Trophoblast cell (in vitro differentiated cells and primary cell): ENCODE measurements around the gene NFIC.
"Not testable (repeated sequence)": the region's sequence is repeated elsewhere in the genome, so short reads cannot be mapped to it uniquely, and the experiment has no call there.

ENCODE experiments used
- DNase-seq, 2 donors: peaks; one replicate each; pipeline ENCODE4 v3.0.0-alpha.2; 2016
- H2AFZ ChIP-seq: 2 replicates; pipeline ENCODE4 v1.6.1; 2013; ENCODE audit warnings: low read length, moderate library complexity, mild to moderate bottlenecking; ENCODE audit not compliant: insufficient read depth, poor library complexity
- H2AK5ac ChIP-seq: 2 replicates; pipeline ENCODE4 v1.6.1; 2013; ENCODE audit warnings: mild to moderate bottlenecking, low read length
- H2BK120ac ChIP-seq: 2 replicates; pipeline ENCODE4 v1.6.1; 2013; ENCODE audit warnings: low read length, mild to moderate bottlenecking, moderate library complexity; ENCODE audit not compliant: insufficient read depth, poor library complexity
- H2BK12ac ChIP-seq: 2 replicates; pipeline ENCODE4 v1.6.1; 2013; ENCODE audit warnings: mild to moderate bottlenecking, low read length, moderate library complexity
- H2BK5ac ChIP-seq: 2 replicates; pipeline ENCODE4 v1.6.1; 2013; ENCODE audit warnings: low read length, low read depth, moderate library complexity, mild to moderate bottlenecking; ENCODE audit not compliant: poor library complexity
- H3K14ac ChIP-seq: 2 replicates; pipeline ENCODE4 v1.6.1; 2013; ENCODE audit warnings: mild to moderate bottlenecking, low read length
- H3K18ac ChIP-seq: 2 replicates; pipeline ENCODE4 v1.6.1; 2013; ENCODE audit warnings: mild to moderate bottlenecking, low read length
- H3K23ac ChIP-seq: 2 replicates; pipeline ENCODE4 v1.6.1; 2013; ENCODE audit warnings: low read length
- H3K27ac ChIP-seq: 2 replicates; pipeline ENCODE4 v1.5.1; 2013; ENCODE audit warnings: low read depth, mild to moderate bottlenecking, inconsistent platforms, low read length, moderate library complexity
- H3K27me3 ChIP-seq: 2 replicates; pipeline ENCODE4 v1.6.1; 2013; ENCODE audit warnings: inconsistent platforms, mild to moderate bottlenecking, low read length, moderate library complexity; ENCODE audit not compliant: insufficient read depth
- H3K36me3 ChIP-seq, 2 experiments: 1 replicate in 1 of 2; 2 replicates in 1 of 2; pipeline ENCODE4 v1.6.1; 2013; ENCODE audit warnings: low read length in 2 of 2, mild to moderate bottlenecking in 2 of 2, moderate library complexity in 1 of 2; ENCODE audit not compliant: insufficient read depth in 2 of 2, control insufficient read depth in 1 of 2
- H3K4ac ChIP-seq: 2 replicates; pipeline ENCODE4 v1.6.1; 2013; ENCODE audit warnings: low read depth, mild to moderate bottlenecking, low read length, moderate library complexity
- H3K4me1 ChIP-seq, 2 experiments: 1 replicate in 1 of 2; 2 replicates in 1 of 2; pipeline ENCODE4 v1.6.1; 2013; ENCODE audit warnings: low read length in 2 of 2, mild to moderate bottlenecking in 2 of 2, moderate library complexity in 1 of 2; ENCODE audit not compliant: insufficient read depth in 2 of 2, control insufficient read depth in 1 of 2
- H3K4me2 ChIP-seq: 2 replicates; pipeline ENCODE4 v1.6.1; 2013; ENCODE audit warnings: inconsistent platforms, mild to moderate bottlenecking, low read length, moderate library complexity
- H3K4me3 ChIP-seq: 2 replicates; pipeline ENCODE4 v1.5.1; 2013; ENCODE audit warnings: mild to moderate bottlenecking, low read depth, low read length, inconsistent platforms
- H3K79me1 ChIP-seq: one replicate; pipeline ENCODE4 v1.6.1; 2013; ENCODE audit warnings: low read length
- H3K79me2 ChIP-seq: 2 replicates; pipeline ENCODE4 v1.6.1; 2013; ENCODE audit warnings: low read length, mild to moderate bottlenecking; ENCODE audit not compliant: control insufficient read depth, insufficient read depth, poor library complexity
- H3K9ac ChIP-seq: 2 replicates; pipeline ENCODE4 v1.6.1; 2013; ENCODE audit warnings: mild to moderate bottlenecking, low read length
- H3K9me3 ChIP-seq: 2 replicates; pipeline ENCODE4 v1.6.1; 2013; ENCODE audit warnings: low read depth, mild to moderate bottlenecking, control low read depth, inconsistent platforms, low read length; ENCODE audit not compliant: insufficient read depth
- H4K12ac ChIP-seq: 2 replicates; pipeline ENCODE4 v1.6.1; 2013; ENCODE audit warnings: low read depth, mild to moderate bottlenecking, low read length, moderate library complexity
- H4K8ac ChIP-seq: 2 replicates; pipeline ENCODE4 v1.6.1; 2013; ENCODE audit warnings: low read depth, mild to moderate bottlenecking, low read length, moderate library complexity
- H4K91ac ChIP-seq: one replicate; pipeline ENCODE4 v1.6.1; 2013; ENCODE audit warnings: low read depth, mild to moderate bottlenecking, low read length, moderate library complexity
- WGBS: extraction: QIAGEN DNeasy Blood & Tissue Kit; methylation state at CpG from one replicate; pipeline ENCODE4 v1.1.7; 2013; ENCODE audit warnings: missing lambda C conversion rate; ENCODE audit not compliant: insufficient read length, insufficient coverage; ENCODE audit errors: extremely low coverage; 5-methylcytosine and 5-hydroxymethylcytosine counted together

The NFIC gene

DNA sequence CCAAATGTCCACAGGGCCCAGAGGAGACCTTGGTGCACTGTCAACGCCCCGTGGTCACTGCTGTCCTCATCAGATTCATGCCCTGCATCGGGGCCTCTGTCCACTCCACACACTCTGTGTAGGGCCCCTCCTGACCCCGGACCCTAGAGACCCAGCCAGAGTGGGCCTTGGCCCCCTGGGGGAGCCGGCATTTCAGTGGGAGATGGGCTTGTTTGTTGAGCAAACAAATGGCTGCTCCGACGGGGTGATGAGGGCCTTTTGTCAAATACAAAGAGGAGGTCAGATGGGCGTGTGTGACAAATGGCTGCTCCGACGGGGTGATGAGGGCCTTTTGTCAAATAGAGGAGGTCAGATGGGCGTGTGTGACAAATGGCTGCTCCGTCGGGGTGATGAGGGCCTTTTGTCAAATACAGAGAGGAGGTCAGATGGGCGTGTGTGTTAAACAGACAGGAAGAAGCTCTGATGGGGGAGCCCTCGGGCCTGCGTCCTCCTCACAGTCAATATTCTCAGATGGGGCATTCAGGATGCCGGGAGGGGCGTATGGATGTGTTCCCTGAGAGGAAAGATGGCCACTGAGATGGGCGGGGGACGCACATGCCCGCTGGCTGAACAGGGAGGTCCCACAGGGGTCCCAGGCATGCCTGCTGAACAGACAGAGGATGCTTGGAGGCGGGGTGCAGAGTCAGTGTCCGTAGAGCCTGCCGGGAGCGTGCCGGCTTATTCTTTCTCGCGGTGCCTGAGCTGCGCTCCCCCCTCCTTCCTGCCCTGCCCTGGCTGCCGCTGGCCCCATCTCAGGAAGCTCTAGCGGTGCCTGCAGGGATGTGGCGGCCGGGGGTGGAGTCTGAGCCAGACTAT lies 77.7 kb downstream of the NFIC start:
- Histone ChIP-seq H3K9me3 (peaks cover 5% of the 10 kb centered on the region), H2AFZ (no peak overlapping the region), H3K79me1 (no peaks in the 10 kb centered on the region), H3K18ac (no peak overlapping the region), H2AK5ac (no peak overlapping the region), H3K27ac (no peak overlapping the region), H2BK120ac (no peak overlapping the region), H3K79me2 (no peaks in the 10 kb centered on the region), H3K36me3 (no peaks in the 10 kb centered on the region), H3K4me3 (no peak overlapping the region), H3K9ac (no peak overlapping the region), H4K12ac (no peak overlapping the region), H3K4ac (no peak overlapping the region), H2BK12ac (no peak overlapping the region), H4K8ac (no peak overlapping the region), H3K14ac (no peak overlapping the region), H2BK5ac (no peak overlapping the region), H4K91ac (no peak overlapping the region), H3K4me1 (no peaks in the 10 kb centered on the region), H3K23ac (no peak overlapping the region), H3K4me2 (no peak overlapping the region), H3K27me3 (no peaks in the 10 kb centered on the region)
- DNase-seq, result no peak
- no CpG with 5 or more reads among the region's 33 CpGs for WGBS

DNA sequence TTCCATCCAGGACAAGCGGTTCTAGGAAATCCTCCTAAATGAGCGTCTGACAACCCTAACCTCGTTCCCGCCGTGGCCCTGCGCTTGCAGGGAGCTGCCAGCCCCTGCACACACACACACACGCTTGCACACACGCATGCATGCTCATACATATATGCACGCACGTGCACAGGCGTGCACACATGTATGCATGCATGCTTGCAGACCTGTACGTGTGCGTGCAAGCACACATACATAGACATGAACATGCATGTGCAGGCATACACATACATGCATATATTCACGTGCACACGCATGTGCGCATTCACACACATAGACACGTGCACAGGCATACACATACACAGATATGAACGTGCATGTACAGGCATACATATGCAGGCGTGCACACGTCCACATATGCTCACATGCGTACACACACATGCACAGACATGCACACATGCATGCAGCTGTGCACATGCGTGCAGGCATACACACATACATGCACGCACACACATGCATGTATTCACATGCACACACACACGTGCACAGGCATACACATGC lies 78.4 kb downstream of the NFIC start:
- Histone ChIP-seq H3K4me2 (no peak overlapping the region), H3K4me1 (no peaks in the 10 kb centered on the region), H3K23ac (peak overlapping the region; percentile 4), H3K14ac (no peak overlapping the region), H3K36me3 (no peaks in the 10 kb centered on the region), H4K91ac (no peak overlapping the region), H2BK120ac (no peak overlapping the region), H3K9ac (peak overlapping the region; percentile 46), H3K9me3 (peaks cover 5% of the 10 kb centered on the region), H2AFZ (no peak overlapping the region), H2BK5ac (no peak overlapping the region), H3K4me3 (peak overlapping the region; percentile 16), H2BK12ac (no peak overlapping the region), H3K18ac (no peak overlapping the region), H3K79me2 (no peaks in the 10 kb centered on the region), H3K4ac (no peak overlapping the region), H2AK5ac (no peak overlapping the region), H4K12ac (no peak overlapping the region), H3K27me3 (no peaks in the 10 kb centered on the region), H4K8ac (no peak overlapping the region), H3K27ac (no peak overlapping the region), H3K79me1 (no peaks in the 10 kb centered on the region)
- no CpG with 5 or more reads among the region's 24 CpGs for WGBS
- no peak for DNase-seq

DNA sequence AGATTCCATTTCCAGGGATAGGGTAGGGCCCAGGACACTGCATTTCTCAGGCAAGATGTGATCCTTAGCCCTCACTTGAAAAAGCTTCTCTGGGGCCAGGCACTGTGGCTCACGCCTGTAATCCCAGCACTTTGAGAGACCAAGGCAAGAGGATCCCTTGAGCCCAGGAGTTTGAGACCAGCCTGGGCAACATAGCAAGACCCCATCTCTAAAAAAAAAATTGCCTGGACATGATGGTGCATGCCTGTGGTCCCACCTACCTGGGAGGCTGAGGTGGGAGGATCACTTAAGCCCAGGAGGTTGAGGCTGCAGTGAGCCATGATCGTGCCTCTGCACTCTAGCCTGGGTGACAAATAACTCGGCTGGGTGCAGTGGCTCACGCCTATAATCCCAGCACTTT lies 80.3 kb downstream of the NFIC start:
- H3K18ac ChIP-seq, H3K36me3 ChIP-seq, H3K4me2 ChIP-seq, DNase-seq, H3K9ac ChIP-seq, H3K4me3 ChIP-seq, H3K27me3 ChIP-seq, H3K4ac ChIP-seq, H3K4me1 ChIP-seq, H2BK120ac ChIP-seq, H2AK5ac ChIP-seq, H3K14ac ChIP-seq, H3K79me1 ChIP-seq, H2BK12ac ChIP-seq, H3K23ac ChIP-seq, H3K9me3 ChIP-seq, H3K79me2 ChIP-seq, H2AFZ ChIP-seq, H4K12ac ChIP-seq, H4K91ac ChIP-seq, H4K8ac ChIP-seq, H3K27ac ChIP-seq, H2BK5ac ChIP-seq: not testable (repeated sequence)
- WGBS, result no CpG with 5 or more reads among the region's 4 CpGs

DNA sequence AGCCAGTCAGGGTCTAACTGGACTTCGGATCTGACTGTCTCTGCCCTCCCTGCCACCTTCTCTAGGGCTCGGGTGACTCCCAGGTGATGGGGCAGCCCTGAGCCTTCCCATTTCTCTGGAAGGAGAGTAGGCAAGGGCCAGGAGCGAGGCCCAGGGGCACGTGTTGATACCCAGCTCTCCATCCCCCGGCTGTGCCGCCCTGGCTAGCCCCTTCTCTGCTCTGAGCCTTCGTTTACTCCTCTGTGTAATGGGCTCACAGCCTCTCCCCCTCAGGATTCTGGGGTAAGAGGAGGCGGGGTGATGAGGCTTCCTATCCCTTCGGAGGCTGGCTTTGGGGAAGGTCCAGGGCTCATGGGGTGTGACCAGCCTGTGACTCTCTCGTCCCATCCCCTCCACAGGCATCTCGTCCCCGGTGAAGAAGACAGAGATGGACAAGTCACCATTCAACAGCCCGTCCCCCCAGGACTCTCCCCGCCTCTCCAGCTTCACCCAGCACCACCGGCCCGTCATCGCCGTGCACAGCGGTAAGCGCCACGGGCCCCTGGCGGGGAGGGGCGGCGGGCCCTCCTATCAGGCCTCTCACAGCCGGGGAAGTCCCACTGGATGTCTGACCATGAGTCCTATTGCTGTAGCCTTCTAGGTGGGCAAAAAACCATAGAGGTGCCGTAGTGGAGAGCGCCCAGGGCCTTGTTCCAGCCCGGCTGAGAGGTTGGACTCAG lies 82.4 kb downstream of the NFIC start:
- H2AFZ ChIP-seq, result no peak overlapping the region
- no peaks in the 10 kb centered on the region for H3K36me3 ChIP-seq
- no peak overlapping the region for H4K91ac ChIP-seq
- H3K14ac ChIP-seq, result no peak overlapping the region
- H4K8ac ChIP-seq, result no peak overlapping the region
- no peak overlapping the region for H2BK5ac ChIP-seq
- no peak for DNase-seq
- H2AK5ac ChIP-seq, result no peak overlapping the region
- H3K23ac ChIP-seq, result no peak overlapping the region
- peaks cover 5% of the 10 kb centered on the region for H3K9me3 ChIP-seq
- no peak overlapping the region for H3K4me3 ChIP-seq
- H3K9ac ChIP-seq, result no peak overlapping the region
- H2BK12ac ChIP-seq, result no peak overlapping the region
- H2BK120ac ChIP-seq, result no peak overlapping the region
- H3K79me2 ChIP-seq, result no peaks in the 10 kb centered on the region
- H3K4me1 ChIP-seq, result peaks cover 0 to 5% of the 10 kb centered on the region in 2 experiments
- H4K12ac ChIP-seq, result no peak overlapping the region
- H3K18ac ChIP-seq, result no peak overlapping the region
- no CpG with 5 or more reads among the region's 28 CpGs for WGBS
- no peak overlapping the region for H3K4ac ChIP-seq
- H3K79me1 ChIP-seq, result no peaks in the 10 kb centered on the region
- no peak overlapping the region for H3K4me2 ChIP-seq
- H3K27me3 ChIP-seq, result no peaks in the 10 kb centered on the region
- no peak overlapping the region for H3K27ac ChIP-seq
